ENCODE measurements around the gene UMODL1.
"Not testable (repeated sequence)": the region's sequence is repeated elsewhere in the genome, so short reads cannot be mapped to it uniquely, and the experiment has no call there.

UMODL1 gene

GRCh38 chr21:42102991-42103390 lies 31.9 kb downstream of the UMODL1 start:
- no peak for DNase-seq

GRCh38 chr21:42103843-42104242 lies 32.7 kb downstream of the UMODL1 start:
- DNase-seq, result no peak

- DNase-seq, result no peak
Observed at GRCh38 chr21:42105476-42106315, 34.6 kb downstream of the UMODL1 start.

DNA sequence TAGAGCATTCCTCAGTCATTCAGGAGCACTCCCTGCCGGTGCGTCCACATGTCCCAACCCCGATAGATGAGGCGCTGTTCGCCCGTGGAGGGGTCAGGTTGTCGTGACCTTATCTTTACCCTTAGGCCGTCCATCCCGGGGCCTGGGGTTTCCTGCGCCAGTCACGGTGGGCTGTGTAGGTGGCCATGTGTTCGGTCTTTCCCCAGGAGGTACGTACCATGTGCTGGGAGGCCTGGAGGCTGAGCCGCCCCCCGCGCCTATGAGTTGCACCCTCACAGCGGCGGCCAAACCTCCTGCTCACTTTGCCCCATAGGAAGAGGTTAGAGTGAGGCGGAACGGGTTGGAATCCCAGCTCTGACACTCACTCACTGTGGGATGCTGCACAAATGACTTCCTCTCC lies 35.3 kb downstream of the UMODL1 start:
- no peak for DNase-seq

- DNase-seq, result no peak
Observed at GRCh38 chr21:42107177-42107880, 36.2 kb downstream of the UMODL1 start.

DNA sequence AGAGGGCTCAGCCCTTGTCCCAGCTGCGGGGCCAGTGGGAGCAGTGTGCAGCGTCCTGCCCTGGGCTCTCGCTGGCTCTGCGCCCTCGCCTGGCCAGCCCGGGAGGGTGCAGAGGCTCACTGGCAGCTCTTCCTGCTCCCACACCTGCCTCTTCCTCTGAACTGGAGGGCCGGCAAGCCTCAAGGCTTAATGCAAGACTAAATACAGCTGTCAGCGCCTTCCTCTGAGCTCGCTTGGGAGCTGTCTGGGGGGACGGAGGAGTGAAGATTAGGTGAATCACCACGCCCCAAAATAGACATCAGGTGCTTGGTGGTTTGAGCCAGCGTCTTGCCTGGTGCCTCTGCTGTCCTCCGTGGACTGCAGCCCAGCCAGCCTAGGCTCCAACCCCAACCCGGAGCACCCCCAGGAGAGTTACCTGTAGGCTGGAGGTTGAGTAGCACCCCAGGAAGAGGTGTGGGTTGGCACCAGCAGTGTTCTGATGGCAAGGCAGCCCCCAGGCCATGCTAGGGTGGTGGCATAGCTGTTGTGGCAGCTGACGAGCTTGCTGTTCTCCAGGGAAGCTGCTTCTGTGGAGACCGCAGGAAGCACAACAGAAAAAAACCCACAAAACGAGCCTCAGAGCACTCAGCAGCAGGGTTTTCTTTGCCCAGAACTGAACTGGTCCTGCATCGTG lies 36.9 kb downstream of the UMODL1 start:
- no peak for DNase-seq

DNA sequence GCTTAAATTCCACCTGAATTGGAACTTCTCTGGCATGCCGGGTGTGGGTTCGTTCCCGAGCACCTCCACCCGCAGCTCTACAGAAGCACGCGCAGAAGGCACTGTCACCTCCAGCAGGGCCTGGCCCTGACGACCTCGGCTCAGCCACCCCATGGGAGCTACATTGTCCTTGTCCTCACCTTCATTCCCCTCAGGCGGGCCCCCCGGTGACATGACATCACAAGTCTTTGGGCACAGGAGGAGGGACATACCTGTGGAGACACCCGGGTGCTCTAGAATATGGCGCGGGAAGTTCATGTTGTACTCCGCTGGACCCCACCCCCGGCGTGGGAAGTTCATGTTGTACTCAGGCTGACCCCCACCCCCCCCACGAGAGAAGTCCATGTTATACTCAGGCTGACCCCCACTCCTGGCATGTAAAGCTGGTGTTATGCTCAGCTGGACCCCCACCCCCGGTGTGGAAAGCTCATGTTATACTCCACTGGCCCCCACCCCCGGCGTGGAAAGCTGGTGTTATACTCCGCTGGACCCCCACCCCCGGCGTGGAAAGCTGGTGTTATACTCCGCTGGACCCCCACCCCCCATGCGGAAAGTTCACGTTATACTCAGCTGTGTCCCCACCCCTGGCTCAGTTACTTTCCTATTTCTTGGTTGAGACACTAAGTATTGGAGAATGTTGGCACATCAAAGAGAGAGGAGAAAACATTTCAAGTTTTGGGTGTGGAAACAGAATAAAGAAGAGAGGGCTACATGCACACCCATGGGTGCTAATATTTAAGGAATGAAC lies 37.6 kb downstream of the UMODL1 start:
- DNase-seq, result no peak

DNA sequence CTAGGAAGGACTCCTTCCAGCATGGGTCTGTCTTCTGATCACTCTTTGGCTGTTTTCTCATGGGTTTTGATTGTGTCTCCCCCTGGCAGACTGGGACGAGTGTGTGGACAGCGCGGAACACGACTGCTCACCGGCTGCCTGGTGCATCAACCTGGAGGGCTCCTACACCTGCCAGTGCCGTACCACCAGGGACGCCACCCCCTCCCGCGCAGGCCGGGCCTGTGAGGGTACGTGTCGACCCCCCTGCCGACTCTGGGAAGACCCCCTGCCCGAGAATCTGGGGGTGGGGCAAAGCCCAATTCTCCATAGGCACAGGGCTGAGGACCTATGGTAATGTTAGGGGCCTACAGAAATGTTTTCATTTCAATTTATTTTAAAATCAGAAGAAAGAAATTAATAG lies 38.4 kb downstream of the UMODL1 start:
- no peak for DNase-seq

DNA sequence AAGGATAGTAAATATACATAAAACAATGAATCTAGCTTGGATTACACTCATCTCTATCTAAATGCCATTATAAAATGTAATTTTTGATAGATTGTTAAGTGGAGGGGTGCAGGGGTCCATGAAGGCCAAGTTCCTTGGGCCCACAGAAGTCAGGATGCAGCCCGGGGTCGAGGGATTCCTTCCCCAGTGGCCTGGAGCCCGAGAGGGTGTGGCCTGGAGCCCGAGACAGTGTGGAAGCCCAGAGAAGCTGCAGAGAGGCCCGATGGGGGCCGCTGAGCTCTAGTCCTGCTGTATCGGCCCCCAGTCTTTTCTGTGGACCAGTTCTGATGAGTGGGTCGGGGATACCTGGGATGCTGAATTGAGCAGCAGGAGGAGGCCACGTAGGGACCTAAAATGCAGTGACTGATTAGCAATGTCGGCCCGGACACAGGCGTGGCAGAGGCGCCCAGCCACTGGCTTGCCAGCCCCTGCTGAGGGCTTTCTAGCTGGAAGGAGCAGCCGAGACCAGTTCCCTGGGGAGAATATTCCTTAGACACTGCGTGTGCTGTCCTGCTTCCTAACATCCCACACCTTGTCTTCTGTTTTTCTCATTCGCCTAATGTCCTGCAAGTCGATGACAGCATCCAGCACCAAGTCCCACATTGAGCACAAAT lies 38.9 kb downstream of the UMODL1 start:
- no peak for DNase-seq

DNA sequence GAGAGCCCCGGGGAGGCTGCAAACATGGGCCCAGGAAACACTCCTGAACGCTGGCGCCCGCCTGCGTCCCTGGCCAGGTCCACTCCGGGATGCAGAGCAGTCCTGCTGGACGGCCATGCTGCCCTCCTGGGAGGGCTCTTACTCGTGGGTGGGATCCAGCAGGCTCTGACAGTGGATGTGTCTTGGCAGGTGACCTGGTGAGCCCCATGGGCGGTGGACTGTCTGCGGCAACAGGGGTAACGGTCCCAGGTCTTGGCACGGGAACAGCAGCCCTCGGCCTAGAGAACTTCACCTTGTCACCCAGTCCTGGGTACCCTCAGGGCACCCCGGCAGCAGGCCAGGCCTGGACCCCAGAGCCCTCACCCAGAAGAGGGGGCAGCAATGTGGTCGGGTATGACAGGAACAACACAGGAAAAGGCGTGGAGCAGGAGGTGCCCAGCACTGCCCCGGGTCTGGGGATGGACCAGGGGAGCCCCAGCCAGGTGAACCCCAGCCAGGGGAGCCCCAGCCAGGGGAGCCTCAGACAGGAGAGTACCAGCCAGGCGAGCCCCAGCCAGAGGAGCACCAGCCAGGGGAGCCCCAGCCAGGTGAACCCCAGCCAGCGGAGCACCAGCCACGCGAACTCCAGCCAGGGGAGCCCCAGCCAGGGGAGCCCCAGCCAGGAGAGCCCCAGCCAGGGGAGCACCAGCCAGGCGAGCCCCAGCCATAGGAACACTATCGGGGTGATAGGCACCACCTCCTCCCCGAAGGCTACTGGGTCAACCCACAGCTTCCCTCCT lies 39.8 kb downstream of the UMODL1 start:
- no peak for DNase-seq

GRCh38 chr21:42111470-42111743 lies 40.3 kb downstream of the UMODL1 start:
- no peak for DNase-seq

GRCh38 chr21:42111811-42112210 lies 40.7 kb downstream of the UMODL1 start:
- no peak for DNase-seq

DNA sequence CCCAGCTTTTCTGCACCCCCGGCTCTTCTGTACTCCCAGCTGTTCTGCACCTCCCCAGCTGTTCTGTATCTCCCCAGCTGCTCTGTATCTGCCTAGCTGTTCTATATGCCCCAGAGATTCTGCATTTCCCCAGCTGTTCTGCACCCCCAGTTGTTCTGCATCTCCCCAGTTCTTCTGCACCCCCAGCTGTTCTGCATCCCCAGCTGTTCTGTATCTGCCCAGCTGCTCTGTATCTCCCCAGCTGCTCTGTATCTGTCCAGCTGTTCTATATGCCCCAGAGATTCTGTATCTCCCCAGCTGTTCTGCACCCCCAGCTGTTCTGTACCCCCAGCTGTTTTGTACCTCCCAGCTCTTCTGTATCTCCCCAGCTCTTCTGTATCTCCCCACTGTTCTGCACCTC lies 41.1 kb downstream of the UMODL1 start:
- DNase-seq, result no peak

- no peak for DNase-seq
Observed at GRCh38 chr21:42112857-42113256, 41.7 kb downstream of the UMODL1 start.

DNA sequence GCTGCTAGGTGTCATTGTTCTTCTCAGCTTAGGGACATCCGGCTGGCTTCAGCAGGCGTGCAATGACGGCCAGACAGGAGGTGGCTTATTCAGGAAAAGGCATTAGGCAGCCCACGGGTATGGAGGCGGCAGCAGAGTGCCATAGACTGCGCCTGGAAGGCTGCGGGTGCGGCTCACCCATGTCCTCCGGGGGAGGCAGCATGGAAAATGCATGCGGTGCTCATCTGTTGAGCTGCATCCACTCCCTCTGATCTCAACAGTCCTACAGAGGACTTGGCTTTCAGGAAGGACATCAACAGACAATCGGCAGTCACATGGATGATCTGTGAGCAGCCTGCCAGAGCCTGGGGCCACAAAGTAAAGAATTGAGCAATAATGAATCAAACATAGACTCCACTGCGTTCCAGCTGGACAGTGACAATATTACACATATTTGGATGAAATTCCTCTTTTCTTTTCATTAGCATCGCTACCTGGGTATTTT lies 42.9 kb downstream of the UMODL1 start:
- DNase-seq, result no peak

- no peak for DNase-seq
Observed at GRCh38 chr21:42114646-42115045, 43.5 kb downstream of the UMODL1 start.

DNA sequence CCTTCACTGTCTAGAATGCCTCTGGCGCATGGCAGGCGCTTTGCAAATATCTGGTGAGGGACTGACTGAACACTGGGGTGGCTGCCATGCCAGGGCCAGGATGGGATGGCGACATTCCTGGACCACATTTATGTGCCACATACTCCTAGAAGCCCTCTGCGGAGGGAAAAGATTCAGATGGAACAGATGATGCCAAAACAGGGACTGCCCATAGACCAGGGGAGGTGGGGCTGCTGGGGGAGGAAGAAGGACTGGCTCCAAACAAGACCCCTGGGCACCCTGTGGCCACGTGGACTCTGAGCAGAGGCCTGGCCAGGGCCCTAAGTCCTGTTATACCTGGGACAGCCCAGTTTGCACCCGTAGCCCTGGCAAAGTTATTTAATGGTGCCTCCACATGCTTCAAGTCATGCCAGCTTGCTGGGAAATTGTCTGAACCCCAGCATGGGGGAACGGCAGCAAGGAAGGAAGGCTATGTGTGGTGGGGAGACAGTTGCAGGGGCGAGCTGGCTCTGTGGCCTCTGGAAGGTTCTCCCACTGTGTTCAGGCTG lies 44.1 kb downstream of the UMODL1 start:
- DNase-seq, result no peak

GRCh38 chr21:42116551-42116950 lies 45.4 kb downstream of the UMODL1 start:
- DNase-seq, result not testable (repeated sequence)

- DNase-seq, result peak; percentile 83
Observed at GRCh38 chr21:42117229-42117966, 46.3 kb downstream of the UMODL1 start.

GRCh38 chr21:42117967-42118780 lies 47.1 kb downstream of the UMODL1 start:
- no peak for DNase-seq
